HCT116 (cell line): ENCODE measurements around the gene KRTAP22-1. TPM values are rescaled to one million over a fixed set of nuclear protein-coding genes. Genes with fewer than 3 reads are reported as not detected.

Experiments used
- ATAC-seq: fragments of 200-7000 bp; cut with Tn5 transposase; 2 replicates; pipeline ENCODE4 v1.9.1; 2020; ENCODE audit warnings: mild to moderate bottlenecking, moderate library complexity
- BruUV-seq: library from RNA; stranded (reverse); fragments of 400-500 nt; replicated peaks from 2 replicates; lab custom pipeline; 2021; lab: Mats Ljungman, UMichigan
- CTCF ChIA-PET: fragments of 300-600 bp; sonication (Branson Sonifier 250); formaldehyde crosslinking; loops from one replicate; lab custom pipeline; 2021; ENCODE audit warnings: antibody characterized with exemption; lab: Charles Lee
- POLR2A ChIA-PET: fragments of 300-600, 350-600 bp; sonication (Branson Sonifier 250); formaldehyde crosslinking; loops from one replicate; lab custom pipeline; 2021; ENCODE audit warnings: antibody characterized with exemption; lab: Charles Lee
- RAD21 ChIA-PET, 2 experiments: fragments of 300-600 bp; sonication (Branson Sonifier 250); formaldehyde crosslinking; loops; one replicate each; lab custom pipeline; 2023; ENCODE audit warnings: low total read pairs in 2 of 2; ENCODE audit not compliant: uncharacterized antibody in 2 of 2, unreplicated experiment in 2 of 2, low non-redundant PET in 1 of 2; lab: Charles Lee
- DNase-seq: peaks from one replicate; pipeline ENCODE4 v3.0.0-alpha.2; 2010; ENCODE audit warnings: low read depth, low spot score
- H2AFZ ChIP-seq: fragments of 200-600 bp; shearing (Covaris generic), sonication (generic); 2 replicates; pipeline ENCODE4 v1.6.1; 2017; ENCODE audit warnings: low read depth, mixed run types, mixed read lengths, antibody characterized with exemption, low read length; ENCODE audit not compliant: poor library complexity, severe bottlenecking
- H3K27ac ChIP-seq: 2 replicates; pipeline ENCODE4 v1.5.1; 2012; ENCODE audit warnings: low read depth, low read length
- H3K27me3 ChIP-seq: fragments of 200-600 bp; sonication (generic); 2 replicates; pipeline ENCODE4 v1.6.1; 2016; ENCODE audit warnings: mixed run types, low read length, mixed read lengths; ENCODE audit not compliant: insufficient read depth
- H3K36me3 ChIP-seq, 2 experiments: fragments of 200-500 bp in 1 of 2; fragments of 200-600 bp in 1 of 2; sonication (Bioruptor generic) in 1 of 2; sonication (generic) in 1 of 2; 2 replicates each; pipeline versions ENCODE4 v1.5.1 to v1.6.1; 2014 to 2016; ENCODE audit warnings: low read length in 2 of 2, inconsistent platforms in 1 of 2, mixed read lengths in 1 of 2, mixed run types in 1 of 2; ENCODE audit not compliant: insufficient read depth in 2 of 2, control insufficient read depth in 1 of 2
- H3K4me1 ChIP-seq, 2 experiments: fragments of 200-600 bp in 1 of 2; sonication (generic) in 1 of 2; 2 replicates each; pipeline versions ENCODE4 v1.5.1 to v1.6.1; 2012 to 2017; ENCODE audit warnings: low read length in 2 of 2, inconsistent platforms in 1 of 2, mild to moderate bottlenecking in 1 of 2, mixed read lengths in 1 of 2, mixed run types in 1 of 2, moderate library complexity in 1 of 2; ENCODE audit not compliant: insufficient read depth in 2 of 2, control insufficient read depth in 1 of 2
- H3K4me2 ChIP-seq: fragments of 200-600 bp; sonication (generic); 2 replicates; pipeline ENCODE4 v1.6.1; 2017; ENCODE audit warnings: mixed run types, low read length, mixed read lengths
- H3K4me3 ChIP-seq, 2 experiments: fragments of 200-600 bp in 1 of 2; sonication (generic) in 1 of 2; replicated peaks in 1 of 2; 2 replicates each; pipeline ENCODE4 v1.5.1; 2011 to 2016; ENCODE audit warnings: low read length in 2 of 2, control low read depth in 1 of 2, low read depth in 1 of 2, mild to moderate bottlenecking in 1 of 2, mixed read lengths in 1 of 2, mixed run types in 1 of 2
- H3K79me2 ChIP-seq: fragments of 200-600 bp; sonication (generic); 2 replicates; pipeline ENCODE4 v1.6.1; 2017; ENCODE audit warnings: mild to moderate bottlenecking, mixed run types, low read length, moderate library complexity, mixed read lengths; ENCODE audit not compliant: insufficient read depth
- H3K9ac ChIP-seq: fragments of 200-600 bp; sonication (generic); 2 replicates; pipeline ENCODE4 v1.6.1; 2016; ENCODE audit warnings: low read length, mixed read lengths
- H3K9me2 ChIP-seq: fragments of 200-600 bp; sonication (generic), shearing (Covaris generic); 2 replicates; pipeline ENCODE4 v1.6.1; 2017; ENCODE audit warnings: mixed run types, mild to moderate bottlenecking, moderate library complexity; ENCODE audit not compliant: insufficient read depth
- H3K9me3 ChIP-seq, 2 experiments: fragments of 200-500 bp in 1 of 2; fragments of 200-600 bp in 1 of 2; sonication (Bioruptor generic) in 1 of 2; sonication (generic) in 1 of 2; 2 replicates each; pipeline ENCODE4 v1.6.1; 2014 to 2017; ENCODE audit warnings: low read length in 2 of 2, mixed read lengths in 2 of 2, inconsistent platforms in 1 of 2, low read depth in 1 of 2, mild to moderate bottlenecking in 1 of 2, mixed run types in 1 of 2, moderate library complexity in 1 of 2; ENCODE audit not compliant: control insufficient read depth in 1 of 2, insufficient read depth in 1 of 2
- H4K20me1 ChIP-seq: fragments of 200-600 bp; sonication (generic), shearing (Covaris generic); 2 replicates; pipeline ENCODE4 v1.6.1; 2017; ENCODE audit warnings: mixed run types, mild to moderate bottlenecking, moderate library complexity; ENCODE audit not compliant: insufficient read depth
- CTCF ChIP-seq, 3 experiments: fragments of 200-600 bp in 1 of 3; sonication (generic) in 1 of 3; IDR thresholded peaks in 2 of 3; conservative IDR thresholded peaks in 1 of 3; 2 replicates each; pipeline ENCODE4 v1.5.1; 2012 to 2017; ENCODE audit warnings: low read depth in 2 of 3, low read length in 2 of 3, antibody characterized with exemption in 1 of 3, borderline replicate concordance in 1 of 3, control low read depth in 1 of 3, mild to moderate bottlenecking in 1 of 3, mixed read lengths in 1 of 3, mixed run types in 1 of 3, moderate library complexity in 1 of 3; ENCODE audit not compliant: insufficient read depth in 1 of 3
- FOSL1 ChIP-seq: IDR thresholded peaks from 2 replicates; pipeline ENCODE4 v1.6.1; 2012; ENCODE audit warnings: low read depth
- REST ChIP-seq: IDR thresholded peaks from 2 replicates; pipeline ENCODE4 v1.6.1; 2012; ENCODE audit warnings: low read depth
- SIN3A ChIP-seq: IDR thresholded peaks from 2 replicates; pipeline ENCODE4 v1.6.1; 2012; ENCODE audit warnings: low read depth
- SP1 ChIP-seq: IDR thresholded peaks from 2 replicates; pipeline ENCODE4 v1.6.1; 2012; ENCODE audit warnings: low read depth
- YY1 ChIP-seq: IDR thresholded peaks from 2 replicates; pipeline ENCODE4 v1.6.1; 2011; ENCODE audit warnings: low read length, low read depth, moderate library complexity, mild to moderate bottlenecking; ENCODE audit not compliant: insufficient replicate concordance; ENCODE audit errors: extremely low read depth
- intact Hi-C: fragments of 100-400 bp; cut with micrococcal nuclease; formaldehyde crosslinking; loops from 2 replicates; pipeline ENCODE4 v1.10.0; 2022
- total RNA-seq: library from RNA; stranded (reverse); gene quantifications from one replicate; pipeline ENCODE4 v1.2.1, GENCODE V29; 2021; ENCODE audit not compliant: unreplicated experiment

The KRTAP22-1 gene
- total RNA-seq, 1 experiment from 2014 or later, result not detected

GRCh38 chr21:30590297-30590696, 10.6 kb upstream of the KRTAP22-1 start, which contains the start of gene KRTAP22-2:
TSS of gene KRTAP22-2 (minus strand) at chr21:30590397.
- H3K4me2 ChIP-seq, result no peak within 1 kb of the TSS
- no peak for TF ChIP-seq REST
- no peak for TF ChIP-seq CTCF (IDR thresholded peaks at IDR 0.05 in 2 of 3, conservative IDR thresholded peaks at IDR 0.05 in 1 of 3; ENCODE audit: borderline replicate concordance in 1 of 3, insufficient read depth in 1 of 3, low read depth in 2 of 3, low read length in 2 of 3)
- TF ChIP-seq SP1, result no peak
- TF ChIP-seq SIN3A, result no peak
- no peak for TF ChIP-seq YY1
- TF ChIP-seq FOSL1, result no peak
- TF ChIP-seq, all 23 proteins: peak for 0
- no peaks in the 10 kb centered on the region for H3K79me2 ChIP-seq
- no peak within 1 kb of the TSS for H2AFZ ChIP-seq
- ChIA-PET POLR2A (no interaction called here), CTCF (no interaction called here), RAD21 (no interaction called here)
- H3K9me3 ChIP-seq, result peaks cover 6 to 17% of the 10 kb centered on the region in 2 experiments; a peak in 2 of 4 replicates
- no TSS peak for BruUV-seq
- no peak within 1 kb of the TSS for H3K4me3 ChIP-seq
- H3K9ac ChIP-seq, result no peak within 1 kb of the TSS
- no peak for ATAC-seq
- no peaks in the 10 kb centered on the region for H3K27me3 ChIP-seq
- intact Hi-C loops, result no loop called here
- H3K36me3 ChIP-seq, result no peaks in the 10 kb centered on the region
- no peak for DNase-seq
- H4K20me1 ChIP-seq, result no peaks in the 10 kb centered on the region; the same call in 1 of the 2 replicates
- H3K4me1 ChIP-seq, result no peaks in the 10 kb centered on the region
- H3K9me2 ChIP-seq, result no peaks in the 10 kb centered on the region
- no peak within 1 kb of the TSS for H3K27ac ChIP-seq
